GM21423 (cell line): ENCODE measurements around the gene DCP2.

Source experiments
- ATAC-seq: cut with Tn5 transposase; IDR thresholded peaks from one replicate; pipeline ENCODE4 v1.9.1; 2021; ENCODE audit warnings: mild to moderate bottlenecking, moderate library complexity; ENCODE audit not compliant: unreplicated experiment

Gene DCP2

DNA sequence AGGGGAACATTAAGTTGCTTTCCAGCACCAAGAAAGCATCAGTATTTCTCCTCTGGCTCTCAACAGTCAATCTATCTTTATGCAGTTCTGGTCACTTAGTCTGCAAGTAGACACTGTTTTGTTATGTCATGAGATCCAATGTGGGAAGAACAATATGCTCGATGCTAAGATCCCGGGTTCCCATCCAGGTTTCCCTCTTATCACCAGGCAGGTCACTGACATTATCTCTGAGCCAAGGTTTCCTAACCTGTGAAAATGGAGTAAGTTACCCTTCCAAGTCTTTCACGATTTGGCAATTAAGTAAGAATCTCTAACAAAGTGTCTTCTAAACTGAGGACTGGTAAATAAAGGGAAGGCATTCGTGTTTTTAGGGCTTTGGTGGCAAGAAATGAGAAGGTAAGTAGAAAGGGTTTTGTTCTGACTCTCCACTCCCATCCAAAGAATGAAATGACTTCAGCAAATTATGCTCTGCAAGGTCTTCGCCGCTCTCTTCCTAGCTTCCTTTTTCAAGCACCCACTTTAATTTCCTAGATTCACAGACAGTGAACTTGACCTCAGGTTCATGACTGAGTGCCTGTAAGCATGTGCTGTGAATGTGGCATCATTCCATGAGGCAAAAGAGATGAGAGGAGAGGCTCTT is 86.4 kb downstream of the DCP2 start:
- no peak for ATAC-seq

DNA sequence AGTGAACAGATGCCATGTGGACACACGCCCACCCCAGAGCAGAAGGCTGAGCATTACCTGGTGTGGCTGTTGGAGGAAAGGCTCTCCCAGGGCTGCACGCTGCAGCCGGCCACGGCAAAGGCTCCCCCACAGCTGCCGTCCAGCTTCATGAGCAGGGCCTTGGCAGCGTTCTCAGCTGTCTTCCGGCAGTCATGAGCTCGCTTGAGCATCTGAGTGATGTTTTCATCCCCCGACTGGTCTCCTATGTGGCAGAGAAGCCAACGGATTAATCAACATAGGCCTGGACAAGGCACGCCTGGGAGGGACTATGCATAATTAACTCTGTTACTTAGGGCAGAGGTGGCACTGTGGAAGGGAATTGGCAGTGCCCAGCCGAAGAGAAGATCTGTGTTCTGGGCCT is 87.3 kb downstream of the DCP2 start:
- ATAC-seq, result no peak

DNA sequence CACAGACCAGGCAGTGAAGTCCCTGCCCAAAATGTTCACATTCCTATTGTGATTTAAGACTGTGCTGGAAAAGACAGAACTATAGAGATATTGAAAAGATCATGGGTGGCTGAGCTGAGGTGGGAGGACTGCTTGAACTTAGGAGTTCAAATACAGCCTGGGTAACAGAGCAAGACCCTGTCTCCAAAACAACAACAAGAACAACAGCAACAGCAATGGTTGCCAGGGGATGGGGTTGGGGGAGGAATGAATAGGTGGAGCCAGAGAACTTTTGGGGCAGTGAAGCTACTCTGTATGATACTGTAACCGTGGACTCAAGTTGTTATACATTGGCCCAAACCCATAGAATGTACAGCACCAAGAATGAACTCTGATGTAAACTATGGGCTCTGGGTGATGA is 88.2 kb downstream of the DCP2 start:
- ATAC-seq, result no peak

DNA sequence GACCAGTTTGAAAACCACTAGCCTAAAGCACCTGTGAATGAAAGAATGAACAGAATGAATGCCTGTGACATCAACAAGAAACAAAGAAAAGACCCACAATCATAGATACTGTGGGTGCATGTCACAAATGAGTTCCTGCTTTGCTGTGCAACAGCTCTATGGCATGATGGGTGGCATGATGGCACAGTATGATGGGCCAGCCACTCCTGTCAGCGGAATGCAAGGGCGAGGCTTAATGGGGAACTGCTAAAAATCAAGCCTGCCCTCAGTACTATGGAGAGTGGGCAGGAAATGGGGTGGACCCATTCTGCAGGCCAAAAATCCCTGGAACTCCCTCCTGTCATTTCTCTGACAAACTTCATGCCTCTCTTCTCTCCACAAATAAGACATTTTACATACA is 89.0 kb downstream of the DCP2 start:
- ATAC-seq, result no peak

DNA sequence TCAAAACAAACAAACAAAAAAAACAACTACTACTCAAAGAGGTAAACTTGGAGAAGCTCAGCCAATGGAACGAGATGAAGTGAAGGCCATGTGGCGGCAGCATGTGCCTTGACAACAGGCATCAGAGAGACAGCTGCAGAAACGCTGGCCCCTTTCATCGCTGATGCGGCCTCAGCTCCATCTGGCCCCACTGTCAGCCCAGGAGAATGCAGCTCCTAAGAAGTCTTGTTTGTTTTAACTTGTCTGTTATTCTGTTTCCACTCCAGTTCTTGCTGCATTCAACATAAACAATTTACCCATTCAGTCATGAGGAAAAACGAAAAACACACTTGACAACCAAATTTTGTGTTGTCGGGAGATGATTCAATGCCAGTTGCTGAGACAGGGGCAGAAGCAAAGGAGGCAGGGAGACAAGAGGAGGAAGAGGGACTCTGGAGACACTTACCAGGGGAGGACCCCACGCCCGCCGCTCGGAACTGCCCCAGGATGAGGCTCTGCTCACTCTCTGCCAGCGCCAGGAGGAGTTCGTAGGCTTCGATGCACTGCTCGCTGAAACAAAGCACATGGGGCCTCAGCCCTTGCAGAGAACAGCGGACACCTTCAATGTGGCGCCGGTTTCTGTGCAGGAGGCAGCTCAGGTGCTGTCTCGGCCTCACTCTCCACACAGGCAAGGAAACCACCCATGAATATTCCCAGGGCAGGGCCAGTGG is 91.2 kb downstream of the DCP2 start:
- ATAC-seq, result no peak

DNA sequence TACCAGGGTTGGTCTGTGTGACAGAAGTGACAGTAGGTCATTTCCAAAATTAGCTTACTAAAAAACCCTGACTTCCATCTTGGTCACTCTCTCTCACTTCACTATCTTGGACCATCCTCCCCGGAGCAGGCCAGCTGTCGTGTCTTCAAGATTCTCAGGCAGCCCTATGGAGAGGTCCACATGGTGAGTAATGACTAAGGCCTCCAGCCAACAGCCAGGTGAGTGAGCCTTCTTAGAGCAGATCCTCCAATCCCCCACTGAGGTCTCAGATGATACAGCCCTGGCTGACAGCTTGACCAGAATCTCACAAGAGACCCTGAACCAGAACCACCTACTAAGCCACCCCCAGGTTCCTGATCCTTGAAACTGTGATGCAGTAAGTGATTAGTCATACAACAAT is 92.0 kb downstream of the DCP2 start:
- no peak for ATAC-seq
